GM21723 (cell line): ENCODE measurements around the gene SHROOM1.
A peak's percentile ranks its signal among the peaks of the same experiment; 100 is the strongest.
"Not testable (repeated sequence)": the region's sequence is repeated elsewhere in the genome, so short reads cannot be mapped to it uniquely, and the experiment has no call there.

Experiments
- ATAC-seq: cut with Tn5 transposase; IDR thresholded peaks from one replicate; pipeline ENCODE4 v1.9.1; 2021; ENCODE audit warnings: mild to moderate bottlenecking, moderate library complexity; ENCODE audit not compliant: unreplicated experiment

Gene SHROOM1

GRCh38 chr5:132830436-132831094, at the start of gene SHROOM1:
SHROOM1 (minus strand) TSS chr5:132830647; CDS start chr5:132826140, 4,507 bp downstream.
- ATAC-seq = peak; percentile 68

DNA sequence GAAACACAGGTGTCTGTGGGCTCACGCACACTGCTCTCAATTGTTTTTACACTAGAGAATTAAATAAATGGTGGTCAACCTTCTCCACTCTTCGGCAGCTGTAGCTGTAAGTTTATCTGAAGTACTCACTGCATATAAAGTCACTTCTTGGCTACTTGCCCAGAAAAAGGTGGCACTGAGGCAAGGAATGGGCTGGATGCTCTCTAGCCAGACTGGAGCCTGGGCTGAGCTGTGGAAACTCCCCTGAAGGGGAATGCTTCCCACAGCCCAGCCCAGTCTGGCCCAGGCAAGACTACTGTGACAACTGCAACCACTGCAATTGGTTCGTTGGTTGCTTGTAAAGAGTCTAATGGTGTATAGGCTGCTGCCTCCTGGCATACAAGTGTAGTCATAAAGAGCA, 47.5 kb upstream of the SHROOM1 start:
- no peak for ATAC-seq

GRCh38 chr5:132877466-132877865, 47.0 kb upstream of the SHROOM1 start:
- no peak for ATAC-seq

- no peak for ATAC-seq
Measured at GRCh38 chr5:132876020-132876759, 45.7 kb upstream of the SHROOM1 start.

DNA sequence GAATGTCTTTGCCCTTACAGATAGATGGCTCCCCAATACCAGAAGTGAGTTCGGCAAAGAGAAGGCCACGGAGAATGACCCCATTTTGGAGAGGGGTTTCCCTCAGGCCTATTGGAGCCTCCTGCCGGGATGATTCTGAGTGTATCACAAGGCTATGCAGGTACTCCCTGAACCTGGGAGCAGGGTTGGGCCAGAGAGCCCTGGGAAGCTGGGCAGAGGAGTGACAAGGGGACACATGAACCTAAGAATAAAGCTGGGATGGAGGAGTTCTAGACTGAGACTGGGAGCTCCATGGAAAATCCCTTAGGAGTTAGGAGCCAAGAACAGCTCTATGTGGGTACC, 43.5 kb upstream of the SHROOM1 start:
- no peak for ATAC-seq

DNA sequence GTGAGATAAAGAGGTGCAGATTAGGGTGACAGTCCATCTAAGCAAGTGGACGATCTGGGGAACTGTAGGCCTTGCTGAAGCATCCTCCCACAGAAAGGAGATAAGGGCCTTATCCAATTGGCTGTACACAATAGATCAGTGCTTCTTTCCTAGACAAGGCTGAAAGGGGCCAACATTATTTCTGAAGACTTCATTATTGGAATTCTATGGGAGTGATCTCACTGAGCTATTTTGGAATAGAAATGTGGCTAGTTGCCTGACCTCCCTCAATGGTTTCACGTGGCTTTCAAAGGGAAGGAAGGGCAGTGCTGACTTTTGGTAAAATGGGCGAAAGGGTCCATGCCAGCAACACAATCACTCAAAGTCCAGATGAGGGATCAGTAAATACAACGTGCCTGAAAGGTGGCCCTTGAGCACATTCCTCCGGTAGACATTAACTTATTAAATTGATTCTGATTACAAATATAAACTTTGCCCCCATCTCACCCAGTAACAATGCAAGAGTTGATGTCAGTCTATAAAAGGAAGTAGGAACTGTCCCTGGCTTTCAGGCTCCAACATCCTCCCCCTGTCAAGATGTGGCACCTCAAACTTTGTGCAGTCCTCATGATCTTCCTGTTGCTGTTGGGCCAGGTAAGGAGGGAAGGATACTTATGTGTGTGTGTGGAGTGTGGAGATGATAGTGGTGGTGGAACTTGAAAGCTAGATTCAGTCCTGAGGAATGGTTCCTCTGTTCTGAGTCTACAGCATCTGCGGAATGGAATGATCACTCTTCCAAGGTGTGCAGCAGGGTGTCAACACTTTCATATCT, 42.9 kb upstream of the SHROOM1 start, which contains the start of gene LEAP2:
LEAP2 (plus strand) TSS at position 550 of the 811 bp plus-strand sequence; CDS start at position 577, 27 bp downstream.
- no peak for ATAC-seq

DNA sequence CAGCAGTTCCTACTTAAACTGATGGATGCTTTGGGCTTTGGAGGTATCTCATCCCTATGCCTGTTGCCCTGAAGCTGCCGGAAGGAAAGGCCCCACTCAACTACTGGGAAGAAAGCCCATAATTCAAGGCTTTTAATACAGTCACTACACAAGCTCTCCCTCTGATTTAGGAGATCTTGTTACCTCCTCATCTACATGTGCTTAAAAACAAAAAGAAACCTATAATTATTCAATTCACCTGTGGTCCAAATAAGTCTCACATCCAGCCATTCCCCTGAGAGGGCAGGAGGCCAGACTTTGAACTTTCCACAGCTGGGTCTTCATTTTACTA, 42.3 kb upstream of the SHROOM1 start:
- ATAC-seq = no peak

DNA sequence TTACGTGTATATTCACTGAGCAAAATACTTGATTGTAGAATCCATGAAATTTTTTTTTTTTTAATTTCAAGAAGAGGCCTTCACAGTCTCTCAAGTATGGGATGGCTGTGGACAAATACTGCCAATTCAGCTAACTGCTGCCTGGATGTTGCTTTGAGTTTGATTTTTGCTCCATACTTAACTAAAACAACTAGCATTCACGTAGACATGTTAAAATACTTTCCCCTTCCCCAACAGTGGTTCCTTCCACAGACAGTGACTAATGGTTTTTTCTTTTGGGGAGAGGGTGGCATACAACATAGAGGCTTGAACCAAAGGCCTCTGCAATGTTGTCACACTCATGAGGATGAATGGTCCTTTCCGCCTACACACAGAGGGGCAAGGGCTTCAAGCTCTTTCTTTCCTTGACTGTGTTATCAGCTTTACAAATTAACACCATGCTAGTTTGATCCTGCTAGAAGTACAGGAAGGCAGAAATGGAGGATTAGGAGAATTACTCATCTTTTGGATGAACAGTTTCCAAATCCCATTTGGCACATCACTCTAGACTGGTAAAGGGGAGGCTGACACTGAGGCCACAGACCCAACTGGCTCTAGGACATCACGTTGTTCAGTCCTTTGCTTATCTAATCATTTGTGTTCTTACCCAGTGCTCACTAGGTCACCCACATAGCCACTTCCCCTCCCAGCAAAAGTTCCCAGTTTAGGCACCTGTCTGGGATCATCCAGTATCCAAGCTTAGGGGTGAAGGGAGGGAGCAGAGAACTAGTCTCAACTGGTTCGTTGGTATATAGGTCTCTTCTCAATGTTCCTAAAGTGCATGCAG, 41.2 kb upstream of the SHROOM1 start:
- ATAC-seq = no peak

GRCh38 chr5:132870801-132871200, 40.4 kb upstream of the SHROOM1 start:
- ATAC-seq = no peak

GRCh38 chr5:132868754-132869153, 38.3 kb upstream of the SHROOM1 start:
- no peak for ATAC-seq

DNA sequence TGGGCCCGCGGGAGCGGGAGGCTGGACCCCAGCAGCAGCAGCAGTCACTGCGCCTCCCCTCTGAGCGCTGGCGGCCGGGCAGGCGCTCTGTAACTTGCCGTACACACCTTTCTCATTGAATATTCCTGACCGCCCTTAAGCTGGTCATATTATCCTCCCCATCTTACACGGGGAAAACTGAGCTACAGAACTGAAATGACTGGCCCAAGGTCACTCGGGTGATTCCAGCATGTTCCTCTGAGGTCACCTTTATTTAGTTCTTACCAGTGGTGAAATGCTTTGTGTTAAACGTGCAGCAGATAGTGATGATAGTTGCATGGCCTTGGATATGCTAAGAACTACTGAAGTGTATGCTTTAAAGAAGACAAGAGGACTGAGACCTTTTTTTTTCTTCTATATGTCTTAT, 36.6 kb upstream of the SHROOM1 start:
- ATAC-seq = peak; percentile 25

GRCh38 chr5:132866342-132867045, 36.0 kb upstream of the SHROOM1 start, which contains the start of the genes GDF9 and UQCRQ:
GDF9 (minus strand) TSS chr5:132866469; CDS start chr5:132864533, 1,936 bp downstream.
UQCRQ (plus strand) TSS chr5:132866642; CDS start chr5:132866882, 240 bp downstream.
- peak; percentile 98 for ATAC-seq

GRCh38 chr5:132865668-132866341, 35.4 kb upstream of the SHROOM1 start:
- ATAC-seq = peak; percentile 30

- no peak for ATAC-seq
Measured at GRCh38 chr5:132860742-132861141, 30.3 kb upstream of the SHROOM1 start.

DNA sequence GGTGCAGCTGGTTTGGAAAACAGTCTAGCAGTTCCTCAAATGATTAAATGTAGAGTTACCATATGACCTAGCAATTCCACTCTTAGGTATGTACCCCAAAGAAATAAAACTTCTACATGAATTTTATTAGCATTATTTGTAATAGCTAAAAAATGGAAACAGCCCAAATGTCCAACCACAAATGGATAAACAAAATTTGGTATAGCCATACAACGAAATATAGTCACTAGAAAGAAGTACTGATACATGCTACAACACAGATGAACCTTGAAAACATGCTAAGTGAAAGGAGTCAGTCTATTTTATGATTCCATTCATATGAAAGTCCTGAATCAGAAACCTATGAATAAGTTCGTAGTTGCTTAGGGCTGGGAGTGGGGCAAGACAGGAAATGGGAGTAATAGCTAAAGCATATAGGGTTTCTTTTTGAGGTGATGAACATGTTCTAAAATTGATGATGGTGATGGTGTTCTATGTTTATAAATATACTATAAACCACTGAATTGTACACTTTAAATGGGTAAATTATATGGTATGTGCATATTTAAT, 29.5 kb upstream of the SHROOM1 start:
- ATAC-seq = no peak

GRCh38 chr5:132856011-132856410, 25.6 kb upstream of the SHROOM1 start:
- no peak for ATAC-seq

GRCh38 chr5:132854992-132855391, 24.5 kb upstream of the SHROOM1 start:
- ATAC-seq = not testable (repeated sequence)

DNA sequence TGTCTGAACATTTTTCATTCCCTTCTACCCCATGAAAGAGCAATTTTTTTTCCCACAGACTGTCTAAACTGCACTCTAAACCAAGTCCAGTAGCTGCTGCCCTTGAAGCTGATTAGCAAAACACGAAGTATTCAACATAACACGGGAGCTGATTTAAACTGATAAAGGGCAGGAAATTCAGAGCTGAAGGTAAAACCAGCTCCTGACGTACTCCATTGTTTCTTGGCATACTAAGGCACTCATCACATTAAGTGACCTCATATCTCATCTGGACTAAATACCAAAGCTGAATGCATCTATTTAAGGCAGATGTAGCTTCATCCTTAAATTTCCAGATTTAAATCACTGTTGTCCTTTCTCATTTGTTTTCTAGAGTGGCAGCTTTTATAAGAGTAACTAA, 23.9 kb upstream of the SHROOM1 start:
- ATAC-seq = no peak

DNA sequence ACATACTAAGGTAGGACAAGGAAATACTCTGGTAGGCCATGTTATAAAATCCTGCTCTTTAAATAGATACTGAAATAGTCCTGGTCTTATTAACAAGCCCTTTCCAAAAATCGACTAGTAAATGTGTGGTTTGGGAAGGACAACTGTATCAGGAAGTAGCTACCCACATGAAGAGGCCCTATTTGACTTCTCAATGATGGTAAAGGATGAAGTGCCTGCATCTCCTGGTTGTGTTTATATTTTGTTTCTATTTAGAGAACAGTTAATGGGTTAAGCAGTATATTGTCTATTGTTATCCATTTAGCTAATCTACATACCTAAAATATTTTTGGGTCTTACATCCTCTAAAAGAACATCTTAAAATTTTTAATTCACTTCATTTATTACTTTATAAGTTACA, 23.3 kb upstream of the SHROOM1 start:
- no peak for ATAC-seq
